ENCODE data around the gene METTL18. TPM values are rescaled to one million over a fixed set of nuclear protein-coding genes. Genes with fewer than 3 reads are reported as not detected.
"Not testable (repeated sequence)": the region's sequence is repeated elsewhere in the genome, so short reads cannot be mapped to it uniquely, and the experiment has no call there.

The METTL18 gene
- 13.1 and 15.0 TPM in 2 replicates for total RNA-seq (2014; rRNA removed; shearing (Covaris generic))

- peak; percentile 93 for DNase-seq (ENCODE audit: low read depth)
Measured at GRCh38 chr1:169794530-169795416, at the start of gene METTL18. Gene METTL18, minus strand, starts transcription at chr1:169794907. Its CDS starts 1,212 bp downstream, at chr1:169793695.

GRCh38 chr1:169838942-169839341 is 44.2 kb upstream of the METTL18 start:
- DNase-seq (ENCODE audit: low read depth): no peak

- DNase-seq (ENCODE audit: low read depth): no peak
Measured at GRCh38 chr1:169836198-169836597, 41.5 kb upstream of the METTL18 start.

- no peak for DNase-seq (ENCODE audit: low read depth)
Measured at GRCh38 chr1:169835647-169836046, 40.9 kb upstream of the METTL18 start.

GRCh38 chr1:169834869-169835268 is 40.2 kb upstream of the METTL18 start:
- no peak for DNase-seq (ENCODE audit: low read depth)

GRCh38 chr1:169833179-169833901 is 38.6 kb upstream of the METTL18 start:
- no peak for DNase-seq (ENCODE audit: low read depth)

- no peak for DNase-seq (ENCODE audit: low read depth)
Measured at GRCh38 chr1:169829671-169830070, 35.0 kb upstream of the METTL18 start.

- DNase-seq (ENCODE audit: low read depth): no peak
Measured at GRCh38 chr1:169824153-169824552, 29.4 kb upstream of the METTL18 start.

- no peak for DNase-seq (ENCODE audit: low read depth)
Measured at GRCh38 chr1:169821500-169821899, 26.8 kb upstream of the METTL18 start.

- no peak for DNase-seq (ENCODE audit: low read depth)
Measured at GRCh38 chr1:169816617-169817016, 21.9 kb upstream of the METTL18 start.

- DNase-seq (ENCODE audit: low read depth): no peak
Measured at GRCh38 chr1:169814265-169814664, 19.6 kb upstream of the METTL18 start.

GRCh38 chr1:169812131-169812530 is 17.4 kb upstream of the METTL18 start:
- no peak for DNase-seq (ENCODE audit: low read depth)

GRCh38 chr1:169811418-169812035 is 16.8 kb upstream of the METTL18 start:
- DNase-seq (ENCODE audit: low read depth): not testable (repeated sequence)

GRCh38 chr1:169809370-169810095 is 14.8 kb upstream of the METTL18 start:
- peak; percentile 32 for DNase-seq (ENCODE audit: low read depth)

- no peak for DNase-seq (ENCODE audit: low read depth)
Measured at GRCh38 chr1:169804941-169805340, 10.2 kb upstream of the METTL18 start.

GRCh38 chr1:169802888-169803287 is 8.2 kb upstream of the METTL18 start:
- no peak for DNase-seq (ENCODE audit: low read depth)

GRCh38 chr1:169797281-169797680 is 2.6 kb upstream of the METTL18 start:
- no peak for DNase-seq (ENCODE audit: low read depth)

- no peak for DNase-seq (ENCODE audit: low read depth)
Measured at GRCh38 chr1:169796274-169796810, 1.6 kb upstream of the METTL18 start.

GRCh38 chr1:169795687-169796086 is 980 bp upstream of the METTL18 start:
- peak; percentile 15 for DNase-seq (ENCODE audit: low read depth)

- no peak for DNase-seq (ENCODE audit: low read depth)
Measured at GRCh38 chr1:169793730-169794129, 977 bp downstream of the METTL18 start.

GRCh38 chr1:169788402-169788801 is 6.3 kb downstream of the METTL18 start:
- no peak for DNase-seq (ENCODE audit: low read depth)
